HFF-Myc (cell line): Measurements from ENCODE around the gene SNCAIP.

ENCODE experiments used
- DNase-seq: peaks from one replicate; pipeline ENCODE4 v3.0.0-alpha.2; 2011; ENCODE audit warnings: low read depth; ENCODE audit errors: extremely low read depth
- H3K4me3 ChIP-seq: replicated peaks from 2 replicates; pipeline ENCODE4 v1.5.1; 2011; ENCODE audit warnings: low read depth, mild to moderate bottlenecking, control low read depth, low read length
- CTCF ChIP-seq: IDR thresholded peaks from 2 replicates; pipeline ENCODE4 v1.5.1; 2012; ENCODE audit warnings: mild to moderate bottlenecking, low read depth, low read length, control low read depth; ENCODE audit errors: missing control alignments

Gene SNCAIP

GRCh38 chr5:122406181-122406580 lies 94.1 kb downstream of the SNCAIP start:
- DNase-seq: no peak
- no peak for TF ChIP-seq CTCF
- no peak overlapping the region for H3K4me3 ChIP-seq

- no peak for TF ChIP-seq CTCF
- H3K4me3 ChIP-seq: no peak overlapping the region
- no peak for DNase-seq
Observed at GRCh38 chr5:122408592-122409224, 96.7 kb downstream of the SNCAIP start.

GRCh38 chr5:122412966-122413365 lies 100.9 kb downstream of the SNCAIP start:
- TF ChIP-seq CTCF: no peak
- H3K4me3 ChIP-seq: no peak overlapping the region
- DNase-seq: no peak

GRCh38 chr5:122413722-122414121 lies 101.7 kb downstream of the SNCAIP start:
- no peak overlapping the region for H3K4me3 ChIP-seq
- no peak for DNase-seq
- no peak for TF ChIP-seq CTCF

- DNase-seq: peak; percentile 38
- H3K4me3 ChIP-seq: no peak overlapping the region
- peak; percentile 68 for TF ChIP-seq CTCF
Observed at GRCh38 chr5:122415030-122415800, 103.2 kb downstream of the SNCAIP start.

- H3K4me3 ChIP-seq: no peak overlapping the region
- no peak for TF ChIP-seq CTCF
- DNase-seq: no peak
Observed at GRCh38 chr5:122415801-122416120, 103.7 kb downstream of the SNCAIP start.
